ENCODE measurements around the gene GIPC2. TPM values are rescaled to one million over a fixed set of nuclear protein-coding genes. Genes with fewer than 3 reads are reported as not detected.

GIPC2 gene
- total RNA-seq, 1 donor from 2014 or later, result 2.9 TPM

DNA sequence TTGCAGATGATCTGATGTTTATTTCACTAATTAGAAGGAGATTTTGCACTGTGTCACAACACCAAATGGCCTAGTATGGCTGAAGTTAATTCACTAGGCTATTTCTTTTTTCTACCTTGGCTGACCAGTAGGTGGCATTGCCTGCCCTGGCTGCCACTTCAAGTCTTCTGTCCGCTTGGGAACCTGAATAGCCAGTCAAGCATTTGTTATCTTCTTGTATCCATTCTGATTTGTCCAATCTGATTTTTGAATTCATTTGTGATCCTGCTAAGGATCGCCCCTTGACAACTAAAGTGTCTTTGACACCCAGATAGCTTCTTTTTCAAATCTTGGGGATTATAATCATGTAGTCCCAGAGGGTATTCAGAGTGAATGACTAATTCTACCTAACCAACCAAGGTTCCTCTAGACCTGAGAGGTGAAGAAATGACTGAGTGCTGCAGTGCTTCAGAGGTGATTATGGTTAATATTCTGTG, 99.4 kb downstream of the GIPC2 start:
- Histone ChIP-seq H3K27me3 (ENCODE audit: low read depth) (no peaks in the 10 kb centered on the region), H3K4me1 (peaks cover 3% of the 10 kb centered on the region), H3K27ac (no peak overlapping the region), H3K4me3 (no peak overlapping the region), H3K9me3 (no peaks in the 10 kb centered on the region), H3K36me3 (no peaks in the 10 kb centered on the region)
- ATAC-seq, result peak; percentile 88
- intact Hi-C loops (cut with DNase I), result no loop called here
- peak; percentile 47 for DNase-seq
- TF ChIP-seq, protein P1, sequence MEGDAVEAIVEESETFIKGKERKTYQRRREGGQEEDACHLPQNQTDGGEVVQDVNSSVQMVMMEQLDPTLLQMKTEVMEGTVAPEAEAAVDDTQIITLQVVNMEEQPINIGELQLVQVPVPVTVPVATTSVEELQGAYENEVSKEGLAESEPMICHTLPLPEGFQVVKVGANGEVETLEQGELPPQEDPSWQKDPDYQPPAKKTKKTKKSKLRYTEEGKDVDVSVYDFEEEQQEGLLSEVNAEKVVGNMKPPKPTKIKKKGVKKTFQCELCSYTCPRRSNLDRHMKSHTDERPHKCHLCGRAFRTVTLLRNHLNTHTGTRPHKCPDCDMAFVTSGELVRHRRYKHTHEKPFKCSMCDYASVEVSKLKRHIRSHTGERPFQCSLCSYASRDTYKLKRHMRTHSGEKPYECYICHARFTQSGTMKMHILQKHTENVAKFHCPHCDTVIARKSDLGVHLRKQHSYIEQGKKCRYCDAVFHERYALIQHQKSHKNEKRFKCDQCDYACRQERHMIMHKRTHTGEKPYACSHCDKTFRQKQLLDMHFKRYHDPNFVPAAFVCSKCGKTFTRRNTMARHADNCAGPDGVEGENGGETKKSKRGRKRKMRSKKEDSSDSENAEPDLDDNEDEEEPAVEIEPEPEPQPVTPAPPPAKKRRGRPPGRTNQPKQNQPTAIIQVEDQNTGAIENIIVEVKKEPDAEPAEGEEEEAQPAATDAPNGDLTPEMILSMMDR (IDR thresholded peaks at IDR 0.05), result peak; percentile 77

DNA sequence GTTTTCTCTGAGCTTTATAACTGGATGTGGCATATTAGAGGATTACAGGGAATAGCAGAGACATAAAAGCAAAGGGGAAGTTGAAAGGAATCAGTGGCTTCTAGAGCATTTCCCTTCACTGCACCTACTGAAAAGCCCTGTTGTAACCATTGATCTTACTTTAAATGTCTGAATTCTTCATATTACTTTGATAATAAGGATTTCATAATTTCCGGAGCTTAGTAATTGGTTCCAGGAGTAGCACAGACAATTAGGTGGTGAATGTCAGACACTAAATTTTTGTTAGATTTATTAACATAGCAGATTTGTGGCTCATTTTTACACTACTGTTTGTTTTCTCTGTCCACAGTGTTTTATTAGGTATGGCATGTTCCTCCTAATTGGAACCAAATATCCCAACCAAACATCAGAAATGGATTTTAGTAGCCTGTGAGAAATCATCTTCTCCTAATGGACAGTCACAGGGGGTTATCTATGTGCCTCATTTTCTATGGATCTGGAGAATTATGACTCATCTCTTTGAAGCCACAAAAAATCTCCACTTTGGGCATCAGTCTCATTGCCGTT, 100.5 kb downstream of the GIPC2 start:
- intact Hi-C loops (cut with DNase I), result no loop called here
- Histone ChIP-seq H3K27ac (no peak overlapping the region), H3K4me1 (peaks cover 3% of the 10 kb centered on the region), H3K36me3 (no peaks in the 10 kb centered on the region), H3K9me3 (no peaks in the 10 kb centered on the region), H3K4me3 (no peak overlapping the region), H3K27me3 (ENCODE audit: low read depth) (no peaks in the 10 kb centered on the region)
- TF ChIP-seq, protein P1 (IDR thresholded peaks at IDR 0.05), result no peak
- ATAC-seq (no peak), DNase-seq (no peak)

DNA sequence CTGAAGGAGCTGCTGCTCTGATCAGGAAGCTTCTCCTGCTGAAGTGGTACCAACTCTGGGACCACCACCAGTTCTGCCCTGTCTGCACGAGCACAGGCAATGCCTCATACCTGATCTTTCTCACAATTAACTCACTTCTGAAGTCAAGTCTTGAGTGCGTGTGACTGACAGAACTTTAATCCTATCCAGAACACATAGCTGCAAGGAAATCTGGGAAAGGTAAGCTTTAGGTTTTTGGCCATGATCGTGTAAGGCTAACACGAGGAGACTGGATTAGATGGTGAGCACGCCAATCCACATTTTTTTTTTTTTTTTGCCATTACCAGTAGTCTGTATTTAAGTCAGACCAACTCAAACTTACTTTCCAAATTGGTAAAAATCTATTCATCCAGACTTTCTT, 101.3 kb downstream of the GIPC2 start:
- no peak overlapping the region for H3K4me3 ChIP-seq
- H3K9me3 ChIP-seq, result no peaks in the 10 kb centered on the region
- no peak for ATAC-seq
- H3K4me1 ChIP-seq, result peaks cover 3% of the 10 kb centered on the region
- no peaks in the 10 kb centered on the region for H3K36me3 ChIP-seq
- intact Hi-C loops (cut with DNase I), result no loop called here
- TF ChIP-seq, protein P1 (IDR thresholded peaks at IDR 0.05), result no peak
- H3K27ac ChIP-seq, result no peak overlapping the region
- no peaks in the 10 kb centered on the region for H3K27me3 ChIP-seq (ENCODE audit: low read depth)
- DNase-seq, result no peak

DNA sequence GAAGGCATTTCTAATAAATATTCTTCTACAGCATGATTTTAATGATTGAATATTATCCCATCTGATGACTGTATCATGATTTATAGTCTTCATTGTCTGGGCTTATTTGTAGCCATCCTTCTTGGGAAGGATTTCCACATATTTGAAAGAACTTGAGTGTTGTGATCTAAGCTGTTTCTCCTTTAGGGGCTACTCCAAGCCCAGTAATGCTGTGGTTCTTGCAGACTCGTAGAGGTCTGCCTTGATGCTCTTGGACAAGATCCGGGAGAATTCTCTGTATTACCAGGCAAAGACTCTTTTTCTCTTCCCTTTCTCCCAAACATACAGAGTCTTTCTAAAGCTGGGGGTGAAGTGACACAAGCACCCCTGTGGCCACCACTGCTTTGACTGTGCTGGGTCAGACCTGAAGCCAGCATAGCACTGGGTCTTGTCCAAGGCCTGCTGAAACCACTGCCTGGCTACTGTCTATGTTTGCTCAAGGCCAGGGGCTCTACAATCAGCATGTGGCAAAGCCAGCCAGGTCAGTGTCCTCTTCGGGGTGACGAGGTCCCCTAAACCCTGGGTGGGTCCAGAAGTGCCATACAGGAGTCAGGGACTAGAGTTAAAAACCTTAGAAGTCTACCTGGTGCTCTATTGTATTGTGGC, 107.4 kb downstream of the GIPC2 start:
- DNase-seq (no peak), ATAC-seq (no peak)
- Histone ChIP-seq H3K36me3 (no peaks in the 10 kb centered on the region), H3K9me3 (no peaks in the 10 kb centered on the region), H3K4me1 (no peaks in the 10 kb centered on the region), H3K27ac (no peak overlapping the region), H3K4me3 (no peak overlapping the region), H3K27me3 (ENCODE audit: low read depth) (no peaks in the 10 kb centered on the region)
- TF ChIP-seq, protein P1 (IDR thresholded peaks at IDR 0.05), result no peak
- intact Hi-C loops (cut with DNase I), result no loop called here

DNA sequence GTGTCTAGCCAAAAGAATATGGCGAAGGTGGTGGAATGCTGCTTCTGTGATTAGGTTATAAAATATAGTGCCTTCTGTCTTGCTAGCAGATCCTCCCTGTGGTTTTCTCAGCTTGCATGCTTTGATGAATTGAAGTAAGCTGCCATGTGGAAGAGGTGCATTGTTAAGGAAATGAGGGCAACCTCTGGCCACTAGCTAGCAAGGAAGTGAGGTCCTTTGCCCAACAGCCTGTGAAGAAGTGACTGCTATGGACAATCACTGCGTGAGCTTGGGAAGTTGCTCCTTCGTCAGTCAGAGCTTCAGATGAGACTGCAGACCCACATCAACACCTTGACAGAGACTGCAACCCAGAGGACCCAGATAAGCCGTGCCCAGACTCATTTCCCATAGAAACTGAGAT, 109.4 kb downstream of the GIPC2 start:
- ATAC-seq (no peak), DNase-seq (no peak)
- Histone ChIP-seq H3K4me3 (no peak overlapping the region), H3K4me1 (no peaks in the 10 kb centered on the region), H3K9me3 (no peaks in the 10 kb centered on the region), H3K27ac (no peak overlapping the region), H3K36me3 (no peaks in the 10 kb centered on the region), H3K27me3 (ENCODE audit: low read depth) (no peaks in the 10 kb centered on the region)
- TF ChIP-seq, protein P1 (IDR thresholded peaks at IDR 0.05), result no peak
- intact Hi-C loops (cut with DNase I), result no loop called here

All from lower lobe of right lung (tissue), 2 donors.